Glomerular visceral epithelial cell (primary cell): ENCODE results near the gene KRTAP10-3.

Experiments used
- DNase-seq: peaks from one replicate; pipeline ENCODE4 v3.0.0-alpha.2; 2016; ENCODE audit errors: extremely low spot score

The KRTAP10-3 gene

DNA sequence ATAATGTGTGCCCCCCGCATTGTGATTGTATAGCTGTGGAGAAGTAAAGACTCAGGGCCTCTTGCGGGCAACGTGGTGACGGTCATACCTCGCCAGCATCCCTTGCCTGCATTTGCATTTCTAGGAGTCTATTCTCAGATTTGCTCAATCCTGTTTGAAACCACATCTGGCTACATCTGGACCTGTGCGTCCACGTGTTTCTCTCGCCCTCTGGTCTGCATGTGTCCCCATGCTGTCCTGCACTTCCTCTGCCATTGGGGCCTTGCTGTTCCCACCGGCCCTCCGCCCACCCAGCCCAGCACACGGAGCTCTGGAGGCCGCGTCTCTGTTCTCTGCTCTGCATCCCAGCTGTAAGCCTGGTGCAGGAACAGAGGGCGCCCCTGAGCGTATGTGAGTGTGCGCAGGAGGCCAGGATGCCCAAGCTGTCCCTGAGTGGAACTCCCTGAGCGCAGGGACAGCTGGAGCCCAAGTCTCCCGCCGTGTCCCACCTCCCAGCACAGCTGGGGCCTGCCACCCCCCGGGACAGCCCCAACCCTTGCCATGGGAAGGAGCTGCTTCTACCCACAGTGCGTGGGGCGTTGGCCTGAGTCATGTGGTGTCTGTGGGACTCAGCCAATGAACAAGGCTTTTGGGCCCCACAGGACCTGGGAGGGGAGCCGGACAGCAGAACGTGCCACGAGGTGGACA, 8.9 kb downstream of the KRTAP10-3 start:
- DNase-seq, result no peak

- no peak for DNase-seq
These were observed 9.7 kb downstream of the KRTAP10-3 start for GRCh38 chr21:44548922-44549321.

DNA sequence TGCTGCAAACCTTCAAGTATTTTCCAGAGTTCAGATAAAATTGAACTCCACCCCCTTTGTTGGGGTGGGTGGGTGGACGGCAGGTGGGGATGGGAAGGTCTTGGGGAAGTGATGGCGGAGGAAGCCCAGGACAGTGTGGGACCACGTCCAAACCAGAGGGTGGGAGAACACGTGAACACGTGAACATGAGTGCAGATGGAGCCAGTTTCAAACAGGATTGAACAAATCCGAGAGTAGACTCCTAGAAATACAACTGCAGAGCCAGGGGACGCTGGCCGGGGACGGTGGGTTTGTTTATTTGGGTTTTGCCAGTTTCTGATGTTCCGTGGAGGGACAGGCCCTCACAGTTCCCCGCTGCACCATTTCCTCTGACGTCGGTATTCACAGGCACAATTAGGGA, 10.2 kb downstream of the KRTAP10-3 start:
- no peak for DNase-seq

- no peak for DNase-seq
These were observed 10.8 kb downstream of the KRTAP10-3 start for GRCh38 chr21:44547656-44548331.

- no peak for DNase-seq
These were observed 14.0 kb downstream of the KRTAP10-3 start for GRCh38 chr21:44544566-44544965.

DNA sequence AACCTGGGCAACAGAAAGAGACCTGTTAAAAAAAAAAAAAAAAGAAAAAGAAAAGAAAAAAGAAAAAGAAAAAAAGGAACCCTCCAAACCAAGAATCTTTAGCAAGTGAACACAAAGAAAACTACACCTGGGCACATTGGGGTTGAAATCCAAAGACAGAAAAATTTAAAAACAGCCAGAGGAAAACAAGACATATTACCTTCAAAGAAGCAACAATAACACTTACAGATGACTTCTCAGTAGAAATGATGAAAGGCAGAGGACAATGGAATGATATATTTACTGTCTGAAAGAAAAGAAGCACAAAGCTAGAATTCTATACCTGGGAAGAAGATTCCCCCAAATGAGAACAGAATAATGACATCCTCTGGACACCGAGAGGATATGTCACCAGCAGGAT, 15.9 kb downstream of the KRTAP10-3 start:
- DNase-seq, result no peak

DNA sequence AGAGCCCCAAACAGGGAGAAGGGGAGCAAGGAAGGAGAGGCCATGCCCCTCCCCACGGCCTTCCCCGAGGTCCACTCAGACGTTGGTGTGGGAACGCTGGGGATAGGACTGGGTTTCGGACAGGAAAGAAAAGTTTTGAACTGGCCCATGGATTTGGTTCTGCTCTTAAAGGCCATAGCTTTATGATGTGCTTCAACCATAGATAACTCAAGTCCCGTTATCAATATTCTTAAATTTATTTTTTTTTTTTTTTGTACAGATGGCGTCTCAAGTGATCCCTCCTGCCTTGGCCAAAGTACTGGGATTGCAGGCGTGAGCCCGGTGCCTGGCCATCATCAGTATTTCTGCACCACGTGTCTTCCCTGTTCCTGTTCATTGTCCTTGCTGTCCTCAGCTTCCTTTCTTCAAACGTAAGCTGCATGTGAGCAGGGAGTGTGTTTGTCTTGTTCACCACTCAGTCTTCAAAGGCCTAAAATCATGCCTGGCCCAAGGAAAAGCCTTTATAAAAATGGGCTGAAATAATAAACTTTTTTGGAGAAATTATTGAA, 17.8 kb downstream of the KRTAP10-3 start:
- no peak for DNase-seq

GRCh38 chr21:44539991-44540666, 18.5 kb downstream of the KRTAP10-3 start, which contains the start of gene KRTAP10-1:
Gene KRTAP10-1, minus strand, starts transcription at chr21:44540195. Its CDS starts 45 bp downstream, at chr21:44540150.
- DNase-seq, result no peak

- no peak for DNase-seq
These were observed 19.5 kb downstream of the KRTAP10-3 start for GRCh38 chr21:44539046-44539445.

DNA sequence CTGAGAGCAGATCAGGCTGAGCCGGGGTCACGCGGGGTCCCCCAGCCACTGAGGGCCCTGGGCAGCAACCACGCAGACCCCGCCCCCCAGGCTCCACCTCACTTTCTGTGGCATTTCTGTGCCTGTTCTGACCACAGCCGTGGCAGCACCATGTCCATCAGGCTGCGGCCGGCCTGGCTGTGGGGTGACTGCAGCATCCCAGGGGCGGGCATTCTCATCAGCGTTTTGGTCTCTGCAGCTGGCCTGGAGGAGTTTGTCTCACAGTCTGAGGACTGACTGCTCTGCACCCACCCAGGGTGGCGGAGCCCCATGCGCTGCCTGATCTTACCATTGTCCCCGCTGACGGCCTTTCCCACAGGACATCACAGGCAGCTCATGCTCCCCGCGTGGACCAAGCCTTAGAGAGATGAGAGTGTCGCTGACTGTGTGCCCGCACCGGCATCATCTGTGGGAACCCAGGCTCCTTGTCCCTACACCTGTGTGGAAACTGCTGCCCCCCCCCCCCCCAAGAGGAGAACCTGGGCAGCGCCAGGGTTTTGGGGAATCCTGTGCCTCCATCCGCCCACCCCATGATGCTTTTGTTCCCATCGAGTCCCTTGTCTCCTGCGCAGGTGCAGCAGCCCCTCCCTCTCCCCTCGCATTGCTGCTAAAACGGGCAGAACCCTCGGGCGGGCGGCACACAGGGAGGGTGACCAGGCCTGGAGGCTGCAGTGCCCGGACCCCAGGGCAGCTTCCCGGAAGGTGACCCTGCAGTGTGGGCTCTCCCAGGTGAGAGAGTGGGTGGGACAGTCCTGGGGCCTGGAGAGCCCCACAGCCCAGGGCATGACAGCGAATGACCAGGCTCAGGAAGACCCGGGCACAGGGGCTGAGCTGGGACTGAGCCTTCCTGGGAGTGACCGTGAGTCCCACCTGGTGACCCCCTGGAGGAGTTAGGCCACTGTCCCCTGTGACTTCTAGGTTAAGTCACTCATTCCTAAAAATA, 20.4 kb downstream of the KRTAP10-3 start:
- DNase-seq, result no peak

DNA sequence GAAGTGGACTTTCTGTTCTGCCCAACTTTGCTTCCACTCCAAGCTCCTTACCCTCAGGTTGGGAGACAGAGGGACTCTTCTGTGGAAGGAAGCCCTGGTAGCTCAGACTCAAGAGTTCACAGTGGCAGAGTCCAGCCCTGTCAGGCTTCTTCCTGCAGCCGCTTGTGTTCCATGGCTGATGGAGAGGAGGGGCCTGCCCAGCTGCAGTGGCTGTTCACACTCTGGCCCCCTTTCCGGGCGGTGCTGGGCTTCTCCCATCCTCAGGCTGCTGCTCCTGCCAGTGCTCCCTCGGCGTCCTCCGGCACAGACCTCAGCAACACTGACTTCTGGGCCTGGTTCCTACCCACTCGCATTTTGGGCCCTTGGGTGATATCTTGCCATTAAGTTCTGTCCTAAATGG, 22.6 kb downstream of the KRTAP10-3 start:
- no peak for DNase-seq

GRCh38 chr21:44534688-44535087, 23.9 kb downstream of the KRTAP10-3 start:
- DNase-seq, result no peak

- DNase-seq, result no peak
These were observed 24.5 kb downstream of the KRTAP10-3 start for GRCh38 chr21:44533891-44534627.

DNA sequence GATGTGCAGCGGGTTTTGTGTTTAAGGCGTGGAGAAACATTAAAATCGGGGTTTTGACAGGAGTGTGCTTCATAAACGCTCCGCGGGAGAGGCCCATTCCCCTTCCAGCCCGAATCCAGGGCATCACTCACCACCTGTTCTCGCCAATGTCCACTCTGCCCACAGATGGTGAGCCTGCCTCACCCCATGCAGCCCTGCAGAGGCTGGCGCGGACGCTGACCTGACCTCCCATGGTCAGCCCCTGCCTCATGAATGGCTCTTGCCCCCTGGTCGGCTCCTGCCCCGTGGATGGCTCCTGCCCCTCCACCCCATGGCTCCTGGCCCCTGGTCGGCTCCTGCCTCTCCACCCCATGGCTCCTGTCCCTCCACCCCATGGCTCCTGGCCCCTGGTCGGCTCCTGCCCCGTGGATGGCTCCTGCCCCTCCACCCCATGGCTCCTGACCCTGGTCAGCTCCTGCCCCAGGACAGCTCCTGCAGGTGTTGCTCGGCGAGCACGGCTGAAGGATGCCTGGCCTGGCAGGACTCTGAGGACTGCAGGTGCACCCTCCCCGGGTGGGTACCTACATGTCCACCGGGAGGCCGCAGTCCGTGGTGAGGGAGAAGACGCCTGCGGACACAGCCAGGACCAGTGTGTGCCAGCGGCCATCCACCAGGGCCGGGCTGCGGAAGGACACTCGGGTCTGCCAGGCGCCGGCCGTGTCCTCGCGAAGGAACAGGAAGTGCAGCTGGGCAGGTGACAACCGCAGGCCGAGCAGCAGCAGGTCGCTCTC, 25.3 kb downstream of the KRTAP10-3 start:
- no peak for DNase-seq

DNA sequence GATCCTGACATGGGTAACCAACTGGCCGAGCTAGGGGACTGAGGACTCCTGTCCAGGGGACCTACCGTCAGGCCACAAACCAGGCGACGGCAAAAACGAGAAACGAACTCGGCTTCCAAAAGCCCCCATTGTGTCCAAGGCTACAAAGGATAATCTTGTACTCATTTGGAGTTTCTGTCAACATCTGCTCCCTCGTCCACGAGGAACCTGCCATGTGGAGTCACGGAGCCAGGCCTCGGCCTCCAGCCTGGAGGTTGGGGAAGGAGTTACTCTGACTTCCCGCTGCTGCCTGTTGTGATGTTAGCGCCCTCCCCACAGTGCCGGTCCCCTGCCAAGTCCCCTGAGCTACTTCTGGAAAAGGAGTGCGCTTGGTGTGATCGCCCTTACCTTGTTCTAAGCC, 25.9 kb downstream of the KRTAP10-3 start:
- DNase-seq, result no peak

- DNase-seq, result no peak
These were observed 26.7 kb downstream of the KRTAP10-3 start for GRCh38 chr21:44531606-44532564.

DNA sequence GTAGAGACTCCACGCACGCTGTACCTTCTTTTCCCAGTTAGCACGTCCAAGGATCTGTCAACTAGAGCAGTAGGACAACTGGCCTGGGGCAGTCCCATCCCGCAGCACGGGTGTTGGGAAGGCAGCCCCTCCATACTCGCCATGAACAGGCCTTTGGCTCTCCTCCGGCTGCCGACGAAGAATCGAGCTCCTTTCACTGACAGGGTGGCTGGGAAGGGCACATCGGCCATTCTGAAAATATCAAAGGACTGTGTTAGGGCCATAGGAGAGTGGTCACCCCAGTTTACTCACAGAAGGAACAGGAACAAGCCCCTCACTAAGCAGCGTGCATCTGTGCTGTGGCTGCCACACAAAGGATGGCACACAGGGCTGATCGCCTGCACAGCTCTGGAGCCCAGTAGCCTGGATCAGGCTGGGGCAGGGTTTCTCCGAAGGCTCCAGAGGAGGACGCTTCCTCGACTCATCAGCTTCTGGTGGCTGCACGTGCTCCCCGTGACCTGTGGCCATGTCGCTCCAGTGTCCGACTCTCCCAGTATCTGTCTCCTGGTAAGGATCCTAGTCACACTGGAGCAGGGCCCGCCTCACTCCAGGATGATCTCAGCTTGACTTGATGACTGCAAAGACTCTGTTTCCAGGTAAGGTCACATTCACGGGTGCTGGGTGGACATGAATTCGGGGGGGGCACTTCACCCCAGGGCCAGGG, 27.5 kb downstream of the KRTAP10-3 start:
- no peak for DNase-seq
